Natural killer cell treated with Interleukin-12 subunit alpha and Interleukin-12 subunit beta and Interleukin-15 and Interleukin-18, amount 100 ng/mL, for 72 hours (primary cell): Measurements from ENCODE around the gene UQCC5. TPM values are rescaled to one million over a fixed set of nuclear protein-coding genes. Genes with fewer than 3 reads are reported as not detected.
A peak's percentile ranks its signal among the peaks of the same experiment; 100 is the strongest.
"Not testable (repeated sequence)": the region's sequence is repeated elsewhere in the genome, so short reads cannot be mapped to it uniquely, and the experiment has no call there.

Experiments
- ATAC-seq, 2 donors: fragments of 150-1000 bp; cut with Tn5 transposase in 1 of 2; sonication (Bioruptor Pico), chemical (Tn5 transposase) in 1 of 2; 2 replicates each; pipeline ENCODE4 v1.10.0; 2021
- DNase-seq: peaks from one replicate; pipeline ENCODE4 v3.0.0; 2022; ENCODE audit warnings: low spot score
- H3K27ac Mint-ChIP-seq, 2 donors: 1 replicate in 1 of 2; 2 replicates in 1 of 2; pipeline ENCODE4 v1.8.0; 2022; ENCODE audit warnings: mixed read lengths in 2 of 2, mild to moderate bottlenecking in 1 of 2, moderate library complexity in 1 of 2
- H3K27me3 Mint-ChIP-seq, 2 donors: 1 replicate in 1 of 2; 2 replicates in 1 of 2; pipeline ENCODE4 v1.8.0; 2022; ENCODE audit warnings: mixed read lengths in 2 of 2
- H3K36me3 Mint-ChIP-seq: one replicate; pipeline ENCODE4 v1.8.0; 2022; ENCODE audit warnings: mixed read lengths
- H3K4me1 Mint-ChIP-seq, 2 donors: 1 replicate in 1 of 2; 2 replicates in 1 of 2; pipeline ENCODE4 v1.8.0; 2022; ENCODE audit warnings: low read depth in 2 of 2, mixed read lengths in 2 of 2, mild to moderate bottlenecking in 1 of 2
- H3K4me3 Mint-ChIP-seq: one replicate; pipeline ENCODE4 v1.8.0; 2022; ENCODE audit warnings: mixed read lengths
- H3K9me3 Mint-ChIP-seq: 2 replicates; pipeline ENCODE4 v1.8.0; 2022; ENCODE audit warnings: mixed read lengths
- total RNA-seq, 2 donors: library from RNA; stranded (reverse); gene quantifications; one replicate each; pipeline ENCODE4 v1.2.3, GENCODE V29; 2022

UQCC5 gene
- total RNA-seq, 2 donors from 2014 or later = 6.7 to 18.0 TPM

DNA sequence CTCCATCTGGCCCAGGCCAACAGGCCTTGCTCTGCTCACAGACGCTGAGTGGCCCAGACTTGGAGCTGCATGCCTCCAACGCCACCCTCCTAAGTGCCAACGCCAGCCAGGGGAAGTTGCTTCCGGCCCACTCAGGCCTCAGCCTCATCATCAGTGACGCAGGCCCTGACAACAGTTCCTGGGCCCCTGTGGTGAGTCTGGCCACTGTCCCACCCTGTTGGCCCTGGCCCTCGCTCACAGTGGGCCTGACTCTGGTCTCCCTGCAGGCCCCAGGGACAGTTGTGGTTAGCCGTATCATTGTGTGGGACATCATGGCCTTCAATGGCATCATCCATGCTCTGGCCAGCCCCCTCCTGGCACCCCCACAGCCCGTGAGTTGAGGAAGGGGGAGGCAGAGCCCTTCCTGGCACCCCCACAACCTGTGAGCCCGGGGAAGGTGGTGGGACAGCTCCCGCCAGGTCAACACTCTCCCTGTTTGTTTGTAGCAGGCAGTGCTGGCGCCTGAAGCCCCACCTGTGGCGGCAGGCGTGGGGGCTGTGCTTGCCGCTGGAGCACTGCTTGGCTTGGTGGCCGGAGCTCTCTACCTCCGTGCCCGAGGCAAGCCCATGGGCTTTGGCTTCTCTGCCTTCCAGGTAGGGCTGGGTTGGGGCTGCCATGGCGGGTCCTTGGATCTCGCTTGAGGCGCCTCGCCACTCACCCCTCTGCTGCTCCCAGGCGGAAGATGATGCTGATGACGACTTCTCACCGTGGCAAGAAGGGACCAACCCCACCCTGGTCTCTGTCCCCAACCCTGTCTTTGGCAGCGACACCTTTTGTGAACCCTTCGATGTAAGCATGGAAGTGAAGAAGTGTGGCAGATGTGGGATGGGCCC lies 12.8 kb upstream of the UQCC5 start:
- peaks cover 0 to 4% of the 10 kb centered on the region in 2 donors for H3K4me1 Mint-ChIP-seq
- peak; percentile 59 for DNase-seq
- no peaks in the 10 kb centered on the region for H3K27me3 Mint-ChIP-seq
- H3K27ac Mint-ChIP-seq = no peak overlapping the region
- no peak overlapping the region for H3K4me3 Mint-ChIP-seq
- no peaks in the 10 kb centered on the region for H3K36me3 Mint-ChIP-seq
- no peaks in the 10 kb centered on the region for H3K9me3 Mint-ChIP-seq
- no peak for ATAC-seq

DNA sequence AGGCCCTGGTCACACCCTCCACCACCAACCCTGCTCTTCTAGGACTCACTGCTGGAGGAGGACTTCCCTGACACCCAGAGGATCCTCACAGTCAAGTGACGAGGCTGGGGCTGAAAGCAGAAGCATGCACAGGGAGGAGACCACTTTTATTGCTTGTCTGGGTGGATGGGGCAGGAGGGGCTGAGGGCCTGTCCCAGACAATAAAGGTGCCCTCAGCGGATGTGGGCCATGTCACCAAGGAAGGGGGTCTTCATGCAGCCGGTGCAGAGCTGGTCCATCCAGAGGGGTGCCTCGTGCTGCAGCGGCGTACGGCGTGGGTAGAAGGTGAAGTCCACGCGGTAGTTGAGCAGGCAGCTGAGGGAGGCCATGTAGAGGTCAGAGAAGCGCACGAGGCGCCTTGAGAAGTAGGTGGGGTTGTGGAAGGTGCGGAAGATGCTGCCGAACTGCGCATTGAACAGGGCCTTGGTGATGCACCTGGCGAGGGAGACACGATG lies 12.1 kb upstream of the UQCC5 start:
- peaks cover 0 to 4% of the 10 kb centered on the region in 2 donors for H3K4me1 Mint-ChIP-seq
- no peak for ATAC-seq
- no peak for DNase-seq
- H3K9me3 Mint-ChIP-seq = no peaks in the 10 kb centered on the region
- no peaks in the 10 kb centered on the region for H3K27me3 Mint-ChIP-seq
- H3K4me3 Mint-ChIP-seq = no peak overlapping the region
- no peak overlapping the region for H3K27ac Mint-ChIP-seq
- H3K36me3 Mint-ChIP-seq = no peaks in the 10 kb centered on the region

DNA sequence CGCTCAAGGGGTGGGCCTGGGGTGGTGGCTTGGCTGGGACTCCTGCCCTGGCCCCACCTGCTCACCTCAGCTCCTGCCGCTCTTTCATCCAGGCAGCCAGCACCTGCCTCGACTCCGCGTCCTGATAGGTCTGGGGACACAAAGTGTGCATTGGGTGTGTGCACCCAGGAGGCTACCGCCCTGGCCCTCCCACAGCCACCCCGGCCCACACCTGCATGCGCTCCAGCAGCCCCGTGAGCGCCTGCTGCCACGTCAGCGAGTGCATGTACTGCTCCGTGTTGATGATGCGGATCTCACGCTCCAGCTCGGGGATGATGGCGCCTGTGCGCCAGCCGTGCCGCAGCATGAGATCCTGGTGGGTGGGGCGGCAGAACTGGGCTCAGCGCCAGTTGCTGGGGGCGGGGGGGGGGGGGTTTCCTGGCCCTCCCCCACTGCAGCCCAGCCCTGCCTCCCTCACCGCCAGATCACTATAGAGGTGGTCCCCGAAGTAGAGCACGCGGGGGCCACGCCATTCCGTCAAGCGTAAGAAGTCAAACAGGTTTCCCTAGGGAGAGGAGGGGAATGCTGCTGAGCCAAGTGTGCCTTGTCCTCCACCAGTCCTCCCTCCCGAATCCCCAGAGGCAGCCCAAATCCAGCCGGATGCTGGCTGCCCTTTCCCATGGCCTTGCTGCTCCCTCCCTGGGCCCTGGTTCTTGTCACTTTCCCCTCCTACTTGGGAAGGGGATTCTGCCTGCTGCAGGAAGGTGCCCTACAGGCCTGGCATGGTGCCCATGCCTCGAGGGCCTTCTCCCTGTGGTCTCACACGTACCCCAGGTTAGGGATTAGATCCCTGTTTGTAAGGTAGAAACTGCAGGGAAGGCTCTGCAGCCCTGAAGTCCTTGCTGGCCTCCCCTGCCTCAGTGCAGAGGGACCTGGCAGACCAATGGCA lies 11.4 kb upstream of the UQCC5 start:
- no peak overlapping the region for H3K4me3 Mint-ChIP-seq
- DNase-seq = peak; percentile 44
- peaks cover 0 to 4% of the 10 kb centered on the region in 2 donors for H3K4me1 Mint-ChIP-seq
- H3K9me3 Mint-ChIP-seq = no peaks in the 10 kb centered on the region
- ATAC-seq = no peak
- H3K27ac Mint-ChIP-seq = no peak overlapping the region
- no peaks in the 10 kb centered on the region for H3K27me3 Mint-ChIP-seq
- no peaks in the 10 kb centered on the region for H3K36me3 Mint-ChIP-seq

DNA sequence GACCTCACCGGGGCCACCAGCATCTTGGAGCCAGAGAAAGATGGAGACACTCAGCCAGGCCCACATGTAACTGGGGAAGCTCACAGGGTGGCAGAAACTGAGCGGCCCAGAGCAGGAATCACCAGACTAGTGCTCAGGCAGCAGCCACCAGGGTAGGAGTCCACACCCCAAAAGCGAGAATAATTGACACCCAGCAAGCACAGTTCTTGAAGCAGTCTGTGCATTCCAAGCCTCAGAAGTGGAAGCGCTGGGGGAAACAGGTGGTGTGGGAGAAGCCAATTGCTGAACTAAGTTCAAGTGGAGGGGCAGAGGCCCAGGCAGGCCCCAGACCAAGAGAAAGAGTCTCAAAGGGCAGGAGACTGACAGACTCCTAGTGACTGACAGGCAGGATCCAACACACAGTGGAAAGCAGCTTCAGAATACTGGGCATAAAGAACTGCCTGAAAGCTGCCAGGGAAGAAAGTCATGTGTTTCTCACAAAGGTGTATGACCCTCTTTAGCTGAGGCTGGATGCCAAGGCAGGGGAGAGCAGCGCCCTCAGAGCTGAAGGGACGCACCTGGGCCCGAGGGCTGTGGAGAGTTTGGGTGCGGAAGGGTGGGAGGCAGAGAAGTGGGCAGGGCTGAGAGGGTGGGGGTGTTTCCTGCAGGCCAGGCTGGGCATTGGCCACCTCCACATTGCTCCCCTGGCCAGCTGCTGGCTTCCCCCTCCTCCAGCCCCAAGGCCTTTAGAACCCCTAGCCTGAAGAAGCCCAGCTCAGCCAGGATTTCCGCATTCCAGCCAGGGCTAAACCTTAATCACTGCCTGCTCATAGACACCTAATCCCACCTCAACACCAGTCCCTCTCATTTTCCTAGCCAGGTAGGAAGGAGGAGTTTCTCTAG lies 10.5 kb upstream of the UQCC5 start:
- no peak overlapping the region for H3K27ac Mint-ChIP-seq

DNA sequence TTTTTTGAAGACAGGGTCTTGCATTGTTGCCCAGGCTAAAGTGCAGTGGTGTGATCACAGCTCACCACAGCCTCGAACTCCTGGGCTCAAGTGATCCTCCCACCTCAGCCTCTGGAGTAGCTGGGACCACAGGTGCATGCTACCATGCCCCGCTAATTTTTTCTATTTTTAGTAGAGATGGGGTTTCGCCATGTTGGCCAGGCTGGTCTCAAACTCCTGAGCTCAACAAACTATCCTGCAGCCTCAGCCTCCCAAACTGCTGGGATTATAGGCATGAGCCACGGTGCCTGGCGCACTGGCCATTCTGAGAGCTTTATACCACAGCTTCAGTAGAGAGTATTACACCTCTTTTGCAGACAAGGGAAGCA lies 9.8 kb upstream of the UQCC5 start:
- not testable (repeated sequence) for H3K9me3 Mint-ChIP-seq, H3K27me3 Mint-ChIP-seq, H3K4me1 Mint-ChIP-seq, ATAC-seq, H3K36me3 Mint-ChIP-seq, H3K27ac Mint-ChIP-seq, H3K4me3 Mint-ChIP-seq
- peak; percentile 26 for DNase-seq

More for the DNA sequence above, 10.5 kb upstream of the UQCC5 start:
- H3K27me3 Mint-ChIP-seq = no peaks in the 10 kb centered on the region
- no peaks in the 10 kb centered on the region for H3K36me3 Mint-ChIP-seq
- DNase-seq (peak; percentile 49), ATAC-seq (no peak)
- no peaks in the 10 kb centered on the region for H3K9me3 Mint-ChIP-seq
- H3K4me1 Mint-ChIP-seq = peaks cover 0 to 4% of the 10 kb centered on the region in 2 donors
- no peak overlapping the region for H3K4me3 Mint-ChIP-seq

DNA sequence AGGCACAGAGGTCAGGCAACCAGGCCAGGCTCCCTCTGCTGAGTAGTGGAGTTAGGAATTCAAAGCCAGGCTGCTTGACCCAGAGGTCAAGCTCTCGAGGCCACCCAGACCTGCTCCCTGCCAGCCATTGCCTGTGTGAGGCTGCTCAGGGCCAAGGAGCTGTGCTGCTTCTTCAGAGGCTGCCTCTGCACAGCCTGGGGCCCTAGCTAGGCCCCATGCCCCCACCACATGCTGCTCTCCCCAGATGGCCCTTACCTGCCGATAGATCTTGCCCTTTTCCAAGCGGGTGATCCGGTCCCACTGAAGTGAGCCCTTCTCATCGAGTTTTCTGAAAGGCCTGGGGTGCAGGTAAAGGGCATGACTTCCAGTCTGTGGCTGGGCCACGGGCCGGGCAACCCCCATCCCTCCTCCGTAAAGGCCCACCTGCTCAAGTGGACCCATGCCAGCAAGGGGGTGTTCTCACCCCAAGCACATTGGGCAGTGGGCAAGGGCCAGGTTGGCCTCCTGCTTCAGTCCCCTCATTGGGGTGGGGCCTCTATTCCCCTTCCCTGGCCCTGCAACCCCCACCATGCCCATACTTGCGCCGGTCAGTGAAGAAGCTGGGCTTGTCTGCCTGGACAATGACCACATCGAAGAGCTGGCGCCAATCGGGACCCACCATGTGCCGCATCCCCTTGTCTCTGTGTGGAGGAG lies 9.2 kb upstream of the UQCC5 start:
- H3K9me3 Mint-ChIP-seq = no peaks in the 10 kb centered on the region
- H3K27me3 Mint-ChIP-seq = no peaks in the 10 kb centered on the region
- H3K4me1 Mint-ChIP-seq = peaks cover 1 to 4% of the 10 kb centered on the region in 2 donors
- no peak overlapping the region for H3K4me3 Mint-ChIP-seq
- ATAC-seq (no peak), DNase-seq (peak; percentile 56)
- H3K27ac Mint-ChIP-seq = no peak overlapping the region
- H3K36me3 Mint-ChIP-seq = no peaks in the 10 kb centered on the region

DNA sequence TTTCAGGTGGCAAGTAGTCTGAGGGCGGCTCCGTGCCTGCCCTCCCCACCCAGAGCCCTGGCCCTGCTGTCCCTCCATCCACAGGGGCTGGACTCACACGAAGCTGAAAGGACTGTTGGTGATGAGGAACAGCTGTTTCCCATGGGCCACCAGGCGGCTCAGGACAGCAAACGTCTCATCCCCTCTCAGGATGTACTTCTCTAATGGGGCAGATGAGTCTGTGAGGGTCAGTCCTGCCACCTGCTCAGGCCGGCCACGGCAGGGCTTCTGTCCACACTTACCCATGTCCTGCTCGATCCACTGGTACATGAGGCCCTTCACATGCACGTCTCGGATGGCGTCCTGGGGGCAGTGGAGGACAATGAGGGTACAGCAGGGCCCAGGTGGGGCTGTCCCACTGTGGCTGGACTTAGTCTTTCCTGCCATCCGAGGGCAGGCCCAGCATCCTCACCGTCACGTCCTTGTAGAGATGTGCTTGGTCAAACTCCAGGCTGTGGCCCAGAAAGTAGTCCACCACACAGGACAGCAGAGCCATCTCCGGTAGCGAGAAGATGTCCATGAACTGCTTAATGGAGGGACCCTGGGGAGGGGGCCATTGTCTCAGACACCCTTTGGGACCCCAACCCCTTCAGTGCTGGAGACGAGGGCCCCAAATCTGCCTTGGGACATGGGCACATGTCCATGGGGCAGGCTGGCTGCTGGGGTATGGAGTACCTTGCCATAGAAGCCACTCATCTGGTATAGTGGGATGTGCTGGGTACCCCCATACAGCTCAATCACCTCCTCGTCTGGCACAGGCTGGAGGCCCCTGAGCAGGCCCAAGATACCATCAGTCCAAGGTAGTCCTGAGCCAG lies 8.4 kb upstream of the UQCC5 start:
- Mint-ChIP-seq H3K4me1 (peaks cover 7% of the 10 kb centered on the region in 2 donors), H3K27me3 (no peaks in the 10 kb centered on the region), H3K36me3 (no peaks in the 10 kb centered on the region), H3K27ac (no peak overlapping the region), H3K4me3 (no peak overlapping the region), H3K9me3 (no peaks in the 10 kb centered on the region)
- DNase-seq (peak; percentile 60), ATAC-seq (no peak)

DNA sequence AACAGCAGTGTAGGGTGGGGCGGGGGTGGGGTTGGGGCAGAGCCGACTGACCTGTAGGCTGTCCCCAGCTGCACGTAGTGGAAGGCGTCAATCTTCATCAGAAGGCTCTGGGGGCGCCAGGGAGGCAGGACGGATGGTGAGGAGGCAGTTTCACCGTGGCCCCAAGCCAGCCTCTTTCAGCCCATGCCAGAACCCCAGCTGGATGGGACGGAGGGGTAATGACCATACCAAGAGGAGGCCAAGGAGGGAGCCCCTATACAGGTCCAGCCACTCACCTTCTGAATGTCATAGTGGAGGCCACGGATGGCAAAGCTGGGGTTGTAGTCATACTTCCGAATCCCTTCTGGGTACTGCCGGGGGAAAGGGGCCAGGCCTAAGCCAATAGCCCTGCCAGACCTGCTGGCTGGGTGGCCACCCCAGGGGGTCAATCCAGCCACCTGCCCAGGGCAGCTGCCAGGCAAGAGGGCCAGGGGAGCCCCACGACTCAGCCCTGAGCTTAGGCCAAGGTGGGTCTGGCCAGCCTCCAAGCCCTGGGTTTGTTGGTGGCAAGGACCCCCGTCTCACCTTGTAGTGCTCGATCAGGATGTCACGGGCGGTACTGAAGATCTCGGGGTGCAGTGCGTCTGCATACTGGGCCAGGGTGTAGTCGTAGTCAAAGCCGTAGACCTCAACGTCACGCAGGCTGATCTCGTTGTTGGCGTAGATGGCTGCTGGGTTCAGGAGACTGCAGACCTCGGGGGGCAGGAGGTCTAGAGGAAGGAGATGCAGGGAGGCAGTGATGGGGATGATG lies 7.6 kb upstream of the UQCC5 start:
- H3K27me3 Mint-ChIP-seq = no peaks in the 10 kb centered on the region
- peaks cover 7% of the 10 kb centered on the region in 2 donors for H3K4me1 Mint-ChIP-seq
- no peak for ATAC-seq
- no peaks in the 10 kb centered on the region for H3K9me3 Mint-ChIP-seq
- DNase-seq = peak; percentile 45
- no peak overlapping the region for H3K27ac Mint-ChIP-seq
- no peak overlapping the region for H3K4me3 Mint-ChIP-seq
- no peaks in the 10 kb centered on the region for H3K36me3 Mint-ChIP-seq

DNA sequence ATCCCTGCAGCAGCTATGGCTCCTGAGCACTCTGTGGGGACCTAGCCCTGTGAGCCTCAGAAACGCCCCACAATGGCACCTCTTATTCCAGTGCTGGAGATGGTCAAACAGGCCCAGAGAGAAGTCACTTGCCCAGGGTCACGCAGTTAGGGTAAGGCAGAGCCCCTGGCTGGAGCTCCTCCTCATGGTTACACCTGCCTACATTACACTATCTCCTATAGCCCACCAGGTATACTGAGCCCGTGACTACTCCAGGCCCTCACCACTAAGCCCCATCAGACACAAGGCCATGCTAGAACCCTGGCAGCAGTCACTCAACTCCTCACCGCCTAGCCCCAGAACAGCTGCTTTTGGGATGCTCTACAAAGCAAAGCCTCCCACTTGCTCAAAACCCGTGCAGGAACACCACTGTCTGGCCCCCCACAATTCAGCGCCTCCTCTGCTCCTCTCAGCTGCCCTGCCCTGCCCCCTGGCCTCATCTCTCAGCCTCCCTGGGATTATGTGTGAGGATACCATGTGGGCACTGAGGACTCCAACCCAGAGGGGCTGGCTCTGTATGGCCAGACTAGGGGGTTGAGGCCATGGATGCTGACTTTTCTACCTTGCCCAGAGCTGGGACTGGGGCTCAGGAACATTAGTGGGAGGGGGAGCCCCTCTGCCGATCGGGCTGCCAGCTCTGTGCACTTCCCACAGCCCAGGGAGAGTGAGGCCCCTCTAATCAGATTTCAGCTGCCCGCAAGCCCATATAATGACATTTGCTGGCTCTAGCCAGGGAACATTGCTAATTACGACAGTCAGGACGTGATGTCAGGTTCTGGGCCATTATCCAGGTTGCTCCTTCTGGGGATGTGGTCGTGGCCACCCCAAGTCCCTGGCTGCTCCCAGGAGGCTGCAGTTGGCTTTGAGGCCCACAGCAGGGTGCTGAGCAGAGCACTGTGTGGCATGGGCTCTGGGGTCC lies 6.8 kb upstream of the UQCC5 start:
- peaks cover 6 to 10% of the 10 kb centered on the region in 2 donors for H3K4me1 Mint-ChIP-seq
- ATAC-seq (no peak), DNase-seq (peak; percentile 16)
- H3K9me3 Mint-ChIP-seq = no peaks in the 10 kb centered on the region
- H3K4me3 Mint-ChIP-seq = no peak overlapping the region
- H3K27ac Mint-ChIP-seq = no peak overlapping the region
- peaks cover 0 to 2% of the 10 kb centered on the region in 2 donors for H3K27me3 Mint-ChIP-seq
- H3K36me3 Mint-ChIP-seq = no peaks in the 10 kb centered on the region

DNA sequence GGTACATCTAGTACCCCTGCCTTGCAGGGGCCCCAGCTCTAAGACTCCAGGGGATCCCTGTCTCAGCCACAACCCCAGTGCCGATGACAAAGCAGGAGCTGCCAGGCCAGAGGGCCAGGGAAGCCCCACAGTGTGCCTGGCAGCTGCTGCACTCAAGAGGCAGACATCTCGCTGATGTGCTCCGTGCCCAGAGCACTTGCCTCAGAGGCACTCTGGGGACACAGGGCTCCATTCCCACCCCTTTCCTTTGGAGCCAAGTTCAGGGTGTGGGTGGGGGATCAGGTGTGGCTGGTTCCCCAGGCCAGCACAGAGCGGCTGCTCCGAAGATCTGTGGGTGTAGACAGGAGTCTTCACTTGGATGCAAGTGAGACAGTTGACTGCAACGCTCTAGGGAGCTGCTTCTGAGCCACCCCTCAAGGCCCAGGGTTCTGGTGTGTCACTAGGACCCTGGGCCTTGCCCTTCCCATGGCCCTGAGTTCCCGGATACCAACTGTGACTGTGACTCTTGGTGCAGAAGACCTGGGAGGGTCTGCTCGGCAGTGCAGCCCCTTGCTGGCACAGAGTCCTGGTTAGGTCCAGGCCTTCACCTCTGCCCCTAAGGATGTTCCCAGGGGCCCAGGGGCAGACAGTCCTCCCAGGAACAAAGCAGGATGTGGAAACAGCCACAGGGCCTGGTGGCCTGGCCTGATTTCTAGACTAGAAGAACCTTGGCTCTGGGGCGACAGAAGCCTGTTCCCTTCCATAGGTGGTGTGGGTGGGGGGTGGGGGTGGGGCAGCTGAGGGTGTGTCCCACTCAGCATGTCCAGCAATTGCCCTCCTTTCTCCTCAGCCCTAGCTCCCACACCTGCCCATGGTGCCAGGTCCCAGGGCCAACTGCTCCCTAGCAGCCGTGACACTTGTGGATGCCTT lies 5.2 kb upstream of the UQCC5 start:
- DNase-seq (no peak), ATAC-seq (no peak)
- H3K27ac Mint-ChIP-seq = no peak overlapping the region
- peaks cover 0 to 2% of the 10 kb centered on the region in 2 donors for H3K27me3 Mint-ChIP-seq
- H3K9me3 Mint-ChIP-seq = no peaks in the 10 kb centered on the region
- peaks cover 9 to 20% of the 10 kb centered on the region in 2 donors for H3K4me1 Mint-ChIP-seq
- H3K36me3 Mint-ChIP-seq = no peaks in the 10 kb centered on the region
- no peak overlapping the region for H3K4me3 Mint-ChIP-seq
